Pancreas (tissue), 10 donors: ENCODE data around the gene PDLIM7. TPM values are rescaled to one million over a fixed set of nuclear protein-coding genes. Genes with fewer than 3 reads are reported as not detected.

Experiments used
- ATAC-seq, 4 donors: fragments of 200-7000 bp; cut with Tn5 transposase; one replicate each; pipeline versions ENCODE4 v1.8.0 to v1.9.1; 2020; ENCODE audit warnings: mild to moderate bottlenecking in 4 of 4, moderate library complexity in 4 of 4
- DNase-seq, 6 donors: peaks; one replicate each; pipeline ENCODE4 v3.0.0-alpha.2; 2020
- FAIRE-seq: peaks from 2 replicates; lab custom pipeline; 2012; peaks lifted over from hg19 to GRCh38; lab: Jason Lieb, UNC
- H3K27ac ChIP-seq, 4 donors: fragments of 200-600 bp; sonication (generic); 1 replicate in 3 of 4; 2 replicates in 1 of 4; pipeline versions ENCODE4 v1.5.0 to v1.8.0; 2020
- H3K27me3 ChIP-seq, 4 donors: fragments of 200-600 bp; one replicate each; pipeline ENCODE4 v1.8.0; 2021
- H3K36me3 ChIP-seq, 3 donors: fragments of 200-600 bp; sonication (generic) in 1 of 3; one replicate each; pipeline versions ENCODE4 v1.5.0 to v1.8.0; 2020 to 2021
- H3K4me1 ChIP-seq, 3 donors: fragments of 200-600 bp; one replicate each; pipeline ENCODE4 v1.8.0; 2021
- H3K4me3 ChIP-seq, 4 donors: fragments of 200-600 bp; sonication (generic) in 2 of 4; one replicate each; pipeline versions ENCODE4 v1.5.0 to v1.8.0; 2020 to 2021
- H3K9me3 ChIP-seq, 4 donors: fragments of 200-600 bp; one replicate each; pipeline ENCODE4 v1.8.0; 2021
- CTCF ChIP-seq, 4 donors: fragments of 200-600 bp; sonication (generic) in 3 of 4; IDR thresholded peaks; one replicate each; pipeline versions ENCODE4 v1.5.0 to v1.8.0; 2021; ENCODE audit warnings: antibody characterized with exemption in 4 of 4
- WGBS, 2 donors: extraction: QIAGEN DNeasy Blood & Tissue Kit; methylation state at CpG; one replicate each; pipeline ENCODE4 v1.1.7; 2013; 5-methylcytosine and 5-hydroxymethylcytosine counted together
- intact Hi-C, 3 donors: fragments of 100-400 bp; cut with DNase I; formaldehyde crosslinking; loops; one replicate each; pipeline versions ENCODE4 v1.11.1 to v1.14.2; 2022
- polyA plus RNA-seq, 2 donors: library from polyadenylated mRNA; stranded (reverse); fragments of 200-250 nt; gene quantifications; one replicate each; pipeline ENCODE4 v1.2.3, GENCODE V29; 2013
- total RNA-seq, 6 donors: library from RNA; stranded (reverse); fragmentation: NEBNext Ultra II Directional in 4 of 6; extraction: Animal tissue kit (Norgen Biotek cat#: 25700) in 4 of 6; gene quantifications; one replicate each; pipeline versions ENCODE4 v1.2.1 to v1.2.4, GENCODE V29; 2021 to 2023
- donor health status: healthy with polysubstance abuse.
- donor health status: DM: no; HTN: no; CAD: no; lungs with moderate emphysema.
- donor health status: DM: no; HTN: no; CAD: no.
- donor health status: control.
- donor health status: control.
- donor health status: Bipolar disorder and iron deficiency.
- donor health status: DM: yes; HTN: yes; CAD: no.
- donor health status: DM: no; HTN: no; CAD: no.
- donor health status: DM: no; HTN: no; CAD: no.
- donor health status: DM: yes; HTN: yes; CAD: no.

Gene PDLIM7
- total and polyA plus RNA-seq, 8 donors, result 3.9 to 39.9 (median 11.2) TPM

GRCh38 chr5:177458912-177459350, 38.5 kb downstream of the PDLIM7 start:
- intact Hi-C loops, result loop anchor here in 1 of 3 donors (10.0 kb wide), 1 partner anchor 144 kb away; the partner anchor contains the start of gene MXD3

GRCh38 chr5:177457852-177458681, 39.3 kb downstream of the PDLIM7 start:
- Histone ChIP-seq H3K36me3 (no peaks in the 10 kb centered on the region), H3K4me1 (peaks cover 4 to 12% (median 5%) of the 10 kb centered on the region in 3 donors), H3K27ac (no peak overlapping the region), H3K9me3 (no peaks in the 10 kb centered on the region), H3K4me3 (no peak overlapping the region), H3K27me3 (no peaks in the 10 kb centered on the region)
- DNase-seq (peak in 2 of 6 donors; percentile 52 to 82), ATAC-seq (no peak), FAIRE-seq (no peak)
- WGBS, 2 donors, result 86 to 88% methylated on average over 20 of the region's 20 CpGs
- no peak for TF ChIP-seq CTCF (IDR thresholded peaks at IDR 0.05)
- intact Hi-C loops, result loop anchor here in 1 of 3 donors (10.0 kb wide), 1 partner anchor 143 kb away; the partner anchor contains the start of gene MXD3

More at GRCh38 chr5:177458912-177459350, 38.5 kb downstream of the PDLIM7 start:
- ATAC-seq, result no peak
- no peaks in the 10 kb centered on the region for H3K9me3 ChIP-seq
- H3K4me3 ChIP-seq, result no peak overlapping the region
- H3K36me3 ChIP-seq, result no peaks in the 10 kb centered on the region
- 85 to 90% methylated on average over 14 of the region's 14 CpGs for WGBS, 2 donors
- no peak for FAIRE-seq
- TF ChIP-seq CTCF (IDR thresholded peaks at IDR 0.05), result no peak
- DNase-seq, result peak in 2 of 6 donors; percentile 54 to 83
- H3K27ac ChIP-seq, result no peak overlapping the region
- peaks cover 4 to 9% (median 4%) of the 10 kb centered on the region in 3 donors for H3K4me1 ChIP-seq
- no peaks in the 10 kb centered on the region for H3K27me3 ChIP-seq

- peaks cover 4 to 12% (median 5%) of the 10 kb centered on the region in 3 donors for H3K4me1 ChIP-seq
- WGBS, 2 donors, result 81% methylated on average over 24 of the region's 24 CpGs
- H3K4me3 ChIP-seq, result no peak overlapping the region
- no peak for FAIRE-seq
- no peaks in the 10 kb centered on the region for H3K36me3 ChIP-seq
- intact Hi-C loops, result loop anchor here in 1 of 3 donors (10.0 kb wide), 1 partner anchor 142 kb away; the partner anchor contains the start of gene MXD3
- TF ChIP-seq CTCF (IDR thresholded peaks at IDR 0.05), result peak in 3 of 4 donors; percentile 43 to 61 (median 51)
- no peaks in the 10 kb centered on the region for H3K27me3 ChIP-seq
- DNase-seq, result peak in 4 of 6 donors; percentile 78 to 87 (median 83)
- peak; percentile 16 to 55 (median 36) for ATAC-seq
- no peaks in the 10 kb centered on the region for H3K9me3 ChIP-seq
- no peak overlapping the region for H3K27ac ChIP-seq
These were observed 40.2 kb downstream of the PDLIM7 start for GRCh38 chr5:177456976-177457851.

GRCh38 chr5:177456591-177456964, 40.8 kb downstream of the PDLIM7 start:
- TF ChIP-seq CTCF (IDR thresholded peaks at IDR 0.05), result peak in 1 of 4 donors; percentile 4
- Histone ChIP-seq H3K4me1 (peaks cover 4 to 12% (median 5%) of the 10 kb centered on the region in 3 donors), H3K36me3 (no peaks in the 10 kb centered on the region), H3K4me3 (no peak overlapping the region), H3K27me3 (no peaks in the 10 kb centered on the region), H3K9me3 (no peaks in the 10 kb centered on the region), H3K27ac (no peak overlapping the region)
- 28 to 31% methylated on average over 12 of the region's 12 CpGs for WGBS, 2 donors
- FAIRE-seq (no peak), DNase-seq (peak in 2 of 6 donors; percentile 50 to 78), ATAC-seq (no peak)
- intact Hi-C loops, result loop anchor here in 1 of 3 donors (10.0 kb wide), 1 partner anchor 142 kb away; the partner anchor contains the start of gene MXD3
